Forelimb muscle (tissue), 1 donor: ENCODE measurements around the gene CARS1. TPM values are rescaled to one million over a fixed set of nuclear protein-coding genes. Genes with fewer than 3 reads are reported as not detected.
A peak's percentile ranks its signal among the peaks of the same experiment; 100 is the strongest.

Experiments used
- DNase-seq: peaks from one replicate; pipeline ENCODE4 v3.0.0-alpha.2; 2013; ENCODE audit warnings: low read depth
- polyA plus RNA-seq: library from polyadenylated mRNA; unstranded; fragments of 120-200 nt; gene quantifications from one replicate; pipeline ENCODE4 v1.2.1, GENCODE V29; 2013; ENCODE audit not compliant: insufficient read length

Gene CARS1
- polyA plus RNA-seq, 1 donor: 20.6 TPM

DNA sequence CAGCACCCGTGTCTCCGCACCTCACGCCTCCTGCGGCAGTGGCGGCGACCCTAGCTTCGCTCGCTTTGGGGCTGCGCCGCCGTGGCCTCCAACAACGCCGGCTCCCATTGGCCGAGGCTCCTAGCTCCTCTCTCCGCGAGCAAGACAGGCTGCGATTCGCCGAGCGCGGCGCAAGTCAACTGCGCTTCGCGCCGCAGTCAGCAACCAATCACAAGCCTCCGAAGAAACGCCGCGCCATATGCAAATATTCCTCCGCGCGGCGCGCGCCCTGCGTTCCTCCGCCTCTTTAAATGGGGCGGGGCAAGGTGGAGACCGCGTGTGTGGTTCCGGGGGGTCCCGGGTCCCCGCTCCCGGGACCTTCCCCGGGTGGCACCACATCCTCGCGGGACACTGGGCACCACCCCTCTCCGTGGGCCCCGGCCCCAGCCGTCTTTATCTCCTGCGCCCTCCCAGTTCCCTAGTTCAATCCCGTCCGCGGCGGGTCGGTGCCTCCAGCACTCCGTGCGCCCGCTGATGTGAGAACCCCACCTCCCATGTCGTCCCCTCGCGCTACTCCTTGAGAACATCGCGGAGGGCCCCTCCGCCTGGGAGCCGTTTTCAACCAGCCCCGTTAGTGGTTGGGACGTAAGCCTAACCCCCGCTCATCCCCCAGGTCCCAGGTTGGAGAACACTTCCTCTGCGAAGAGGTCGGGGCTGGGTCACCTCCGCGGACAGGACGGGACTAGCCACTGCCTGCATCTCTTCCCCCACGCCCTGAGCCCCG, 64.8 kb downstream of the CARS1 start, which contains the start of gene NAP1L4:
NAP1L4 (minus strand) TSS at position 96 of the 763 bp plus-strand sequence. CDS start 13,109 bp downstream, outside the sequence.
- DNase-seq: peak; percentile 94

DNA sequence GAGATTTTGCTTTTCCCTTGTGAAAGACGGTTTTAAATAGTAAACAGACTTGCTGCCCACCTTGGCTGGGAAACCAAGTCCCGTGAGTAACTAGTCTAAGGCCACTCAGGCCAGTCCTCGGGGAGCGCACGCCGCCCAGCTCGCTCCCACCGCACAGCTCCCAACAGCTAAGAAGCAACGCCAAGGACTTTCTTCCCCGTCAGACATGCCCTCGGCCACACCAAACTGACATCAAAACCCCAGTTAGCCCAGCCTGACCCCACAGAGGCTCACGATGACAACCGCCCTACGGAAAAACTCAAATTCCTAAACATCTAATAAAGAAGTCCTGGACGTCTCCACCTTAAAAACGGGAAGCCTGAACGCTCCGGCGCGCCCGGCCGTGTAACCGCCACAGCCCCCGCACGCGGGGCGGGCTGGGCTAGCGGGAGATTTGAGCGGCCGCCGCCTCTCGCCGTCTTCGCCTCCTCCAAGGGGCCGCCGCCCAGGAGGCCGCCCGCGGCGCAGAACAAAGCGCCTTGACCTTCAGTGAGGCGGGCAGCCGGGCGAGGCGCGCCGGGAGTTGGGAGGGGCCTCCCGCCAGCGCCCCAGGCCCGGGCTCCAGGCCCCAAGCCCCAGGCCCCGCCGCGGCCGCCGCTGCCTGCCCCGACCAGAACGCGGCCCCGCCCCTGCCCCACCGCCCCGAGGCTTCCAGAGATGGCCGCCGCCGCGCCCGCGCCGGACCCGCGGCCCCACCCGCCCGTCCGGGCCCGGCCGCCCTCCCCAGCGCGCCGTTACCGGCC, 65.6 kb downstream of the CARS1 start:
- DNase-seq: no peak

- DNase-seq: no peak
Observed at GRCh38 chr11:2990617-2991451, 66.4 kb downstream of the CARS1 start.

GRCh38 chr11:2989551-2989950, 67.7 kb downstream of the CARS1 start:
- DNase-seq: no peak

DNA sequence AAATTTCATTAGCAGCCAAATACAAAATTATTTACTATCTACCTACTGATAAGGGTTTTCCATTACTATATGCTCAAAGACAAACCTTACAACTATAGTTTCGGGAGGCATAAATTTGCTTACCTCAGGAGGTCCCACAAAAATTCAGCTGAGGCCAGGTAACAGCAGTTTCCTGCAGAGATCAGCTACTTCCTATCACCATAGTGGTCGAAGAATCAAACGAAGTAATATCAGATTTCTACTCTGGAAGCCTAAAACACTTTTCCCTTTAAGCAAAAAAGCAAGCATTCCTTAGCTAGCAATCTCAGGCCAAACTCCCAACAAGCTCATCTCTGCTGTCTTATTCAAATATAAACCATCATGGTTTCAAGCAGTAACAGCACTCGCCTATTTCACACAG, 68.2 kb downstream of the CARS1 start:
- DNase-seq: no peak

DNA sequence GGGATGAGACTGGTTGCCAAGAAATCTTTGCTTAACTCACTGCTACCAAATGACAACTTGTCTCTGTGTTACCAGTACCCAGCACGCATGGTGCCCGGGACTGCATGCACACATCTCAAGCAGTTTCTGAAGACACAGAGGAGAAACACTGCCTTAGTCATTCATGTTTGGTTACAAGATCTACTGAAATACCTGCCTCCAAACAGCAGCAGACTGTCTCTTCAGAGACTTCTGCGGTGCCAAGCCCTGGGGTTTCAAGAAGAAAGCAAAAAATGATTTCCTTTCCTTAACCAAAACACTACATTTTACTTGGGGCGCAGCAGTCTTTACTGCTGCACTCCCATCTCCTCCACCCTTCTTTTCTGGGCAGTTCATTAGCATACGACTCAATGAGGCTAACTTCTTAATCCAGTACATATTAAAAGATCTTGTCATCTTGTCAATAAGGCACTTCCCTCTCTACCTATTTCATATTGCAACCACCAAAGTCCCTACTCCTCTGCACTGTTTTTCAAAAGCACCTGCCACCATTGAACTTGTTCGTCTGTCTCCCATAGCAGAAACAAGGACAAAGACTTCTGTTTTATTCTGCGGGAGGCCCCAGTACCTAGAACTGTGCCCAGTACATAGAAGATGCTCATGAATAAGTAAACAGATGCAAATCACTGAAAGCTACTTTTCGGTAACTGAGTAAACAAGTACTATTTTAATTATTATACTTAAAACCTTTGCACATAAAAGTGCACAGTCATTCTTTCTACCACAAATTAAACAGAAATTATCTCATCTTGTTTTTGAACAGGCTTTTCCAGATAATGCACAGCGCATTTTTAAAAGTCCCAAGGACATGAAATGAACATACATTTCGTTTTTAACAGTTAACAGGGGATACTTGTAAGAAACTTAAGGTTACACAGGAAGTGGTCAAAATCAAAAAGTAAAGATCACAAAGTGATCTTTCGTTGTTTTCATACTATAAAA, 69.1 kb downstream of the CARS1 start:
- no peak for DNase-seq

GRCh38 chr11:2983908-2984307, 73.3 kb downstream of the CARS1 start:
- no peak for DNase-seq

- DNase-seq: no peak
Observed at GRCh38 chr11:2982214-2982613, 75.0 kb downstream of the CARS1 start.

DNA sequence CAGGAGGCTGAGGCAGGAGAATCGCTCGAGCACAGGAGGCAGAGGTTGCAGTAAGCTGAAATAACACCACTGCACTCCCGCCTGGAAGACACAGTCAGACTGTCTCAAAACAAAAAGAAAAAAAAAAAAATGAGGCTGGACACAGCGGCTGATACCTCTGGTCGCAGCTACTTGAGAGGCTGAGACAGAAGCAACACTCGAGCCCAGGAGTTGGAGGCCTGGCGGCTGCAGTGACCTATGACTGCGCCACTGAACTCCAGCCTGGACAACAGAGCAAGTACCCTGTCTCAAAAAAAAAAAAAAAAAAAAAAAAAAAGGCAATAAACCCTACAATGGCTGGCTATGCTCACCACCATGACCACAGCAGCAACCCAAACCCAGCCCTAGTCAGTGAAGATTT, 76.1 kb downstream of the CARS1 start:
- DNase-seq: no peak

- DNase-seq: no peak
Observed at GRCh38 chr11:2980168-2980840, 76.9 kb downstream of the CARS1 start.

GRCh38 chr11:2977113-2977512, 80.1 kb downstream of the CARS1 start:
- DNase-seq: no peak

GRCh38 chr11:2976294-2977063, 80.7 kb downstream of the CARS1 start:
- no peak for DNase-seq

- no peak for DNase-seq
Observed at GRCh38 chr11:2975594-2975993, 81.6 kb downstream of the CARS1 start.

DNA sequence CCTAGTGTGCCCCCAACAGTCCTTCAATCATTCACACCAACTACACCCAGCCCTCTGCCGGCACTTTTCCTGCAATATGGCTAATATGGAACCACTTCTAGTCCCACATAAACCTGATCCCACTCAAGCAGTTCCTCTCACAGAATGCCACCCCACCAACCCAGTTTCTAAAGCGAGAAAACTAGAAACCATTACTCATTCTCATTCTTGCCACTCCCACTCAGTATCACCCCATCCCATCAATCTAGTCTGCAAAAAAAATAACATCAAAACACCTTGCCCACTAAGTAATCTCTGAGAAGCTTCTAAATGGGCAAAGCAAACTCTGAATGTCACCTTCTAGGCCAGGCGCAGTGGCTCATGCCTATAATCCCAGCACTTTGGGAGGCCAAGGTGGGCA, 83.0 kb downstream of the CARS1 start:
- DNase-seq: no peak

GRCh38 chr11:2968341-2968900, 88.8 kb downstream of the CARS1 start:
- no peak for DNase-seq

GRCh38 chr11:2964782-2965181, 92.4 kb downstream of the CARS1 start:
- DNase-seq: no peak

GRCh38 chr11:2963761-2964160, 93.5 kb downstream of the CARS1 start:
- DNase-seq: no peak

DNA sequence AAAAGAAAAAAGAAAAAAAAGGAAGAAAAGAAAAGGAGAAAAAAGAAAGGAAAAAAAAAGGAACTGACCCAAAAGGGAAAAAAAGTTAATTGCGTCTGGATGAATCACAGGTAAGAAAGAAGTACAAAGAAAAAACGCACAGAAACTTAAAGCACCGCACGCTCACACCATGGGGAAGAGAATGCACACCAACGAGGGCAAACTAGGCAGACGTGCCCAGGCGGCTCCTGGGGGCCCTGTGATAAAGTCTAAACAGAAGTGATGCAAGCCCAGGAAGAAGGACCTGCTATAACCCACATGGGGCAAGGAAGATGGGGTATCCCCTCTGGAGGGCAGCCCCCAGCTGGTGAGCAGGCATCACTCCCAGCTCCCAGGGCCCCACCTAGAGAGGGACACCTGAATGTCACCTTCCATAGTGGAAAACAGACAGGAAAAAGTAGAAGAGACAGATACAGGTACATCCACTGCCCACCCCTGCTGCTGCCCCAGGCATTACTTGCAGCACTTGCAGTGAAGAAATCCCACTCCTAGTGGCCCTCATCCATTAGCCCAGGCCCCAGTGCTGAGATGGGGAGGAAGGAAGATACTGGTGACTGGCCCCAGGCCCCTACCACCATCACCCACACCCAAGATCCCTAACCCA, 94.0 kb downstream of the CARS1 start:
- DNase-seq: no peak

- DNase-seq: no peak
Observed at GRCh38 chr11:2961080-2961479, 96.1 kb downstream of the CARS1 start.
